NCI-H2196 (cell line): ENCODE data around the gene SLC16A13.
"Not testable (repeated sequence)": the region's sequence is repeated elsewhere in the genome, so short reads cannot be mapped to it uniquely, and the experiment has no call there.

Source experiments
- DNase-seq: peaks from one replicate; lab custom pipeline; 2025; ENCODE audit not compliant: unreplicated experiment; lab: John Stamatoyannopoulos, UW

Gene SLC16A13

DNA sequence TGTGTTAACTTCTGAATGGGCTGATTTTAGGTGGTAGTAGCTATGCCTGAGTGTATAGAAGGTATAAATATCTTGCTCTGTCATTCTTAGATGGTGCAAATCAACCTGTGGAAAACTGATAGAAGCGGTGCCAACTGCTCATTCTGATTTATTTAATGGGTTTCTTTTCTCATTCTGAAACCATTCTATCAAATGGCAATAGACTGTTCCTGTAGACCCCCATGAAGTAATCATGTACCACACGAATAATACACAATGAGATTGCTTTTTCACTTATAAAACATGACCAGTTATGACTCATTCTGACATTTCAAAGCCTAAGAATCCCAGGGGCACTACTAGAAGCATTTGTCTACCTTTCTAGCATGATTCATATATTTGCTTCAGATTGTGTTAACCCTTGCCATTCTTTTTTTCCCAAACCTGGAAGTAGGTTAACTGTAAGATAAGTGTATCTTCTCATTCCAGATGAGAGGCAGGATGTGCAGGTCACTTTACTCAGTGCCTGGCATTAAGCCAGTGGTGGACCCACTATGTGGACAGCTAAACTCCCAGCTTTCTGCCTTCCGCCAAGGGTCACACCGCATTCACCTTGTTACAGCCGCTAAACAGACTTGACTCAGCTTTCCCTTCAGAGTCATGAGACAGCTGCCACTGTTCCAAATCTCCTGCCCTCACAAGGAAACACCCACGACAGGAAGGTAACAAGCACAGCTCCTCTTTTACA is 24.5 kb downstream of the SLC16A13 start:
- DNase-seq = no peak

DNA sequence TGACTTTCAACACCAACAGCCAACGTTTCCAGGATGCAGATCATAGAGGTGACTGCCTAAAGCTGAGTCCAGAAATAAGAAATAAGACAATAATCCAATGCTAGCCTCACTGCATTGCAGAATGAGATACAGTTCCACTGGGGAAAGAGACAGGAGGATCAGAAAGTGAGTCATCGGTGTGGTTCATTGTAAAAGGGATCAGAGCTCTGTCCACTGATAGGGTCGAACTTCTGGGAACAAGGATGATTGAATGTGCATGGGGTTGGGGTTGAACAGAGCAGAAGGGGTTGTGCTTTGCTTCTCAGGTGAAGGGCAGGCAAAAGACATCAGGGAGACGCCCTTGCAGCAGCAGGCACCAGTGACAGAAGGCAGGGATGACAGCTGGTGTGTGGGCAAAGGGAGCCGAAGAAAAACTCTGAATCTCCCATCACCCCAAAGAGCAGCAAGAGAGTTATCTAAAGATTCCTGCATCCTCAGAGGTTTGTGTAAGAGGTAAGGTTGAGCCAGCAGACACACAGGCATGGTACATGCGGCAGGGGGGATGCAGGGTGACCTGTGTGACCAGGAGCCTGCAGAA is 27.8 kb downstream of the SLC16A13 start:
- DNase-seq = no peak

DNA sequence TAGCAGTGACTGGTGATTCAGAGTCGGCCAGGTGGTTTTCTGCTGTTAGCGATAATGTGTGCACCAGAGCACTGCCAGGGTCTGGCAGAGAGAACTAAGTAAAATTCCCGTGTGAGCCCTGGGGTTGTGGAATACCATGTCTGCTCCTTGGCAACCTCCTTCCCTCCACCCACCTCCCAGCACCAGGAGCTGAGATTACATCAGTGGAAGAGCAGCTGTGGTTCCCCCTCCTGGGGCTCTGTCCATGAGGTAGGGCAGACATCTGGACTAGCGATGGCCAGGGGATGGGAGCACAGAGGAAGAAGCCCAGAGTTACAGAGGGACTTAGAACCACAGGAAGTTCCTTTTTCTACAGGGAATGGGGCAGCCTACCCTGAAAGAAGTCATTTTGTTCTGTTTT is 28.4 kb downstream of the SLC16A13 start:
- no peak for DNase-seq

DNA sequence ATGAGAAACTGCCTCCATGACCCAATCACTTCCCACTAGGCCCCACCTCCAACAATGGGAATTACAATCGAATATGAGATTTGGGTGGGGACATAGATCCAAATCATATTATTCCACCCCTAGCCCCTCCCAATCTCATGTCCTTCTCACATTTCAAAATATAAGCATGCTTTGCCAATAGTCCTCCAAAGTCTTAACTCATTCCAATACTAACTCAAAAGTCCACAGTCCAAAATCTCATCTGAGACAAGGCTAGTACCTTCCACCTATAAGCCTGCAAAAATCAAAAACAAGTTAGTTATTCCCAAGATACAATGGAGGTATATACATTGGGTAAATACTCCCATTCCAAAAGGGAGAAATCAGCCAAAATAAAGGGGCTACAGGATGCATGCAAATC is 31.4 kb downstream of the SLC16A13 start:
- DNase-seq = no peak

DNA sequence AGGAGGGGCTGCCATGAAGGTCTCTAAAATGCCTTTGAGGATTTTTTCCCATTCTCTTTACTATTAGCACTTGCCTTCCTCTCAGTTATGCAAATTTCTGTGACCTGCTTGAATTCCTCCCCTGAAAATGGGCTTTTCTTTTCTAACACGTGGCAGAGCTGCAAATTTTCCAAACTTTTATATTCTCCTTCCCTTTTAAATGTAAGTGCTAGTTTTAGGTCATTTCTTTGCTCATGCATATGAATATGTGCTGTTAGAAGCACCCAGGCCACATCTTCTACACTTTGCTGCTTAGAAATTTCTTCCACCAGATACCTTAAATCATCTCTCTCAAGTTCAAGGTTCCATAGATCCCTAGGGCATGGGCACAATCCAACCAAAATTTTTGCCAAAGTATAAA is 32.5 kb downstream of the SLC16A13 start:
- DNase-seq = no peak

DNA sequence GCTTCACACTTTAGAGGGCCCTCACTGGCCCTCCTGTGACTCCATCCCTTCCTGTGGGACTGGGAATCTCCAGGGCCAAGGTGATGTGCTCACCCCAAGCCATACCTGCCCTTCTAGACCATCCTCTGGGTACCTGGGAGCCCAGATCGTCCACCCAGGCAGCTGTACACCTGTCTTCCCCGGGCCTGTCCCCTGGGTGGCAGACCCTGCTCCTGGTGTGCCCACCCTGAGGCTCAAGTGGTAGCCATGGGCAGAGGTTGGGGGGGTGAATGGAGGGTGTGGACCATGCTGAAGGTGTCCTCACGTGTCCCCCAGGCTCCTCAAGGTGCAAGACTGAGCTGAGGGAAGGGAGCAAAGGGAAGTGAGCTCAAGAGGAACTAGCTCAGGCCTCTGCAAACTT is 34.9 kb downstream of the SLC16A13 start:
- no peak for DNase-seq

DNA sequence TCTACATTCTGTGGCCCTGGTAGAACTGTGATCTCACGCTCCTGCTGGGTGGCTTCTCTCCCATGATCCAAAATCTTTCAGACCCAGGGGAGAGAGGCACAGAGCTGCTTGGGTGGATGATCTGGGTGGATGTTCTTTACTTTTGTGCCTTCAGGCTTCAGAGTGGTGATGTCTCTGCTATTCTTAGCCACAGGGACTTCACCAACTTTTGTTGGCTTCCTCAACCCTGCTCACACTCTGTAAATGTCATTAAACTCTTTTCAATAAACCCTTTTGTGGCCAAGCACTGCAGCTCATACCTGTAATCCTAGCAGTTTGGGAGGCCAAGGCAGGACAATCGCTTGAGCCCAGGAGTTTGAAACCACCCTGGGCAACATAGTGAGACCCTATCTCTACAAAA is 36.6 kb downstream of the SLC16A13 start:
- no peak for DNase-seq

DNA sequence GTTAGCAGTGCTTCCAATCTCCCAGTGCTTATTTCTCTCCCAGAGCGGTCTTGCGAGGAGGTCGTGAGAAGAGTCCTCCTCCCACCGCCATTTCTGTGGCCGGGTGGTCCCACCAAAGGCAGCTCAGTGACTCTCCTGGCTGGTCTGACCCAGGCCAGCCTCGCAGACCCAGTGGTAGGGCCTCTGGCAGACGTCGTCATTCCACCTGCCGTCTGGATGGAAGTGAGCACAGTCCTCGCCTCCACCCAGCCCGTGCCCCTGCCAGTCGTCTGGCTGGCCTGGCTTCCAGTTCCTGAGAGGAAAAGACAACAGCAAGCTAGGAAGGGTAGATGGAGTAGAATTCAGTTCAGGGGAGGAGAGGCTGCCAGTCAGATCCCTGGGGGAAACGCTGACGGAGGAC is 39.1 kb downstream of the SLC16A13 start:
- DNase-seq = no peak

DNA sequence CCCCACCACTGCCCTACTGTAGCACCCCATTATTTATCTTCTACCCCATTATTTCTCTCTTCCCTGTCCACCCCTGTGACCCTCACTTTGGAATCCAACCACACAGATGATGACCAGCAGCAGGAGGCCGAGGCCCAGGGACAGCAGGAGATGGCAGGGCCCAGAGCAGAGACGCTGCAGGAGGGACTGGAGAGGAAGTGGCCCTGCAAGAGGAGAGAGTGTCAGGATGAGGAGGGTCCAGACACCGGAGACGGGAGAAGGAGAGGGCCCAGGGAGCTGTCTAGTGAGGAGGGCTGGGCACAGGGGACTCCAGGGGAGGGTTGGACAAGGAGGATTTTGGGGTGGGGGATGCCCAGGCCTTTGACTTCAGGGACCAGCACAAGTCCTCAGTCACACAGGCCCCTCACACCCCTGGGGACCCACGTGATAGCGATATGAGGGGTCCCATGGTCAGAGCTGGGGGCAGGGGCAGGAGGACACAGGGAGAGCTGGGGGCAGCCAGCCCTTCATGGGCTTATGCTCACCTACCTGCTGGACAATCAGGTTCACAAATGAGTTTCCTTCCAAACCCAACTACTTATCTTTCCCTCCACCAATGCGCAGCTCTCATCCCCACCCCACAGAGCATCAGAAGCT is 42.2 kb downstream of the SLC16A13 start:
- DNase-seq = no peak

DNA sequence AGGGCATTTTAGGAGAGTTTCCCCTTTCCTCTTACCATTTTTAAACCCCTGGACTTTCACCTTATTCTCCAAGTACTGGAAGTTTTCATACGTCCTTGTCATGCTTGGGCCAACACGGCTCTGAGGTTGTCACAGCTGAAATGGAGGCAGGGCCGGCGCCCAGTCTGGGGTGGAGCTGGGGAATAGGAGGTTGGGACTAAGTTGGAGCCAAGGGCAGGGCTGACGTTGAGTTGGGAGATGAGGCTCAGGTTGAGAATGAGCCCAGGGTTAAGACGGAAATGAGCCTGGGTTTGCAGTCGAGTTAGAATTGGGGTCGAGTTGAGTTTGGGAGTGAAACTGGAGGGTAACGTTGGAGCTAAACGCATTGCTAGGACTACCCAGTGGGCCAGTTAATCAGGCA is 42.9 kb downstream of the SLC16A13 start:
- no peak for DNase-seq

DNA sequence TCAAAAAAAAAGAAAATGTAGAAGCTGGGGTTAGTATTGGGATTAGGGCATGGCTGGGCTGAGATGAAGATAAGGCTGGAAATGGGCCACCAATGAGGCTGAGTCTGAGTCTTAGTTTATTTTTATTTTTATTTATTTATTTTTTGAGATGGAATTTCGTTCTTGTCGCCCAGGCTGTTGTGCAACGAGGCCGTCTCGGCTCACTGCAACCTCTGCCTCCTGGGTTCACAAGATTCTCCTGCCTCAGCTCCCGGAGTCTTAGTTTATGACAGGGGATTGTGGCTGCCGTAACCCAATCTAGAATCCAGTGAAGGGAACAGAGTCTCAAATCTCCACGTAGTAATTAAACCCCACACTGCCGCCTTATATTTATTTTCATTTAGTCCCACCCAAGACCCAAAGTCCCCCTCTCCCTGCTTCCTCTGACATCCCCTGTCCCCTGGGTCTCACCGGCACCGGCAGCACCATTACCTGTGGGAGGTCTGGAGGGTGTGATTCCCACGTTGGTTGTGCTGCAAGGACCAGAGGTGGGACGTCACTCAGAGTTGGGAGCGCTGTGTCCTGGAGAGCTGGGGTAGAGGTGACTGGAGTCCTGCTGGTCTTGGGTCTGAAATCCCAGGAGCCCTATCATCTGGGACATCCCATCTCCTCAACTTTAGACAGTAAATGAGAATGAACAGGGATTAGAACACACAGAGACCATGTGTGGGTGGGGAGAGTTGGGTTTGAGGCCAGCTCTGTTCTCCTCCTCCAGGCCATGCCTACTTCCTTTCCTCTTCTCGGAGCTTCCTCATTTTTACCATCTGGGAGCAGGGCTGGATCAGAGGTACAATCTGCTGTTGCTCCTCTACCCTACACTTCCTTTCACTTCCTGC is 44.0 kb downstream of the SLC16A13 start, which contains the start of gene CLEC10A:
TSS of gene CLEC10A (minus strand) at position 671 of the 875 bp plus-strand sequence. CDS start 1,439 bp downstream, outside the sequence.
- DNase-seq = no peak

DNA sequence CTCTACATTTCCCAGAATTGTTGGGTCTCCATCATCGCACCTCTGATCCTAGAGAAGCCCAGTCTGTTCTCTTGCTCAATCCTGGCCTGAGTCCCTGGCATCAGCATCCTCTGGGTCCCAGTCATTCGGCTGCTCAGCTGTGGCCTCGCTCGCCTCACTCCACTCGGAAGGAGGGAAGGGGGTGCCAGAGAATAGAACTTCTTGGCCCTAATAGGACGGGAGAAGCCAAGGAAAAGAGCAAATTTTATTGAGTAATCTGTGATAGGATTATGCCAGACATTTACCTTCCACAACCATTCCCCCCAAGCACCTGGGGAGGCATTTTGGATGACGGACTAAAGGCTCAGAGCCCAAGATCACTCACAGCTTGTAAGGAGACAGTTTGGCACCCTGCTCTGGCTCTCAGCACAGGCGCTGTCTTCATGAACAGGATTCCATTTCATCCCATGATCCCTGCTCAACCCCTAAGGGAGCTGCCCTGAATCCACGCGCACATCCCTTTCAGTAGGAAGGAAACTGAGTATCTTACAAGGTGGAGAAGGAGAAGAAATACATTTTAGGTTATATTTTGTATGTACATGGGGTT is 44.7 kb downstream of the SLC16A13 start:
- DNase-seq = no peak

DNA sequence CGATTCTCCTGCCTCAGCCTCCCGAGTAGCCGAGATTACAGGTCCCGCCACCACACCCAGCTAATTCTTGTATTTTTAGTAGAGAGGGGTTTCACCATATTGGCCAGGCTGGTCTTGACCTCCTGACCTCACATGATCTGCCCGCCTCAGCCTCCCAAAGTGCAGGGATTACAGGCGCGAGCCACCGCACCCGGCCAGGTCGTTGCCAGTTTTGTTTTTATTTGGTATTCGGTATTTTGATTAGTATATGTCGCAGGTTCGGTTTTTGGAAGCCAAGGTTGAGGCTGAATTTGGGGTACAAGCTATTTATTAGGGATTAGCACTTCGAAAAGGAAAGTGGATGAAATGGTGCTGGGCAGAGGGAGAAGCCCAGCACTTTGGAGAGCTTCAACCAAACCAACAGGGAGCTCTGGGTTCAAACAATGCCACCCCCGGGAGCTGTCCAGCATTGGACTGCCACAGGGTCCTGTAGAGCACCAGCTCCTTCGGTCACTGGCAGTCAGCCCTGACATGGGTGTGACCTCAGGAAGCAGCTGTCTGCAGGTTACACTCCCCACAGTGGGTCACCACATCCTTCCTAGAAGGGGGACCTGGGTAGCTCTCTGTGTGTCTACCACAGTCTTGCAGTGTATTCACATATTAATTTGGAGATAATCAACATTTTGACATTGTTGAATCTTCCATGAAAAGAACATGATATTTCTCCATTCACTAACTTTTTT is 45.7 kb downstream of the SLC16A13 start:
- no peak for DNase-seq

DNA sequence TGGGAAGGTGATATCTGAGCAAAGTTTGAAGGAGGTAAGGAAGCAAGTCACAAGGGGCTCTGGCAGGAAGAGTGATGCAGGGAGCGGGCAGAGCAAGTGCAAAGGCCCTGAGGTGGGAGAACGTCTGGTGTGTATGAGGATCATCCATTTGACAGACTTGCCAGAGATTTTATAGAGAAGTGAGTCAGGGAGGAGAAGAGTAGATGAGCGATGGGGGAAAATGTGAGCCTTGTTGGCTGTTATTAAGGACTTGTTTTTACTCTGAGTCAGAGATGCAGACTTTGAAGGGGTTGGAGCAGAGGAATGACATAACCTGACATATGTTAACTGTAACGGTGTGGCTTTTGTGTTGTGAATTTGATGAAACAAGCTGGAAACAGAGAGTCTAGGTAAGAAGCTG is 47.8 kb downstream of the SLC16A13 start:
- DNase-seq = no peak

DNA sequence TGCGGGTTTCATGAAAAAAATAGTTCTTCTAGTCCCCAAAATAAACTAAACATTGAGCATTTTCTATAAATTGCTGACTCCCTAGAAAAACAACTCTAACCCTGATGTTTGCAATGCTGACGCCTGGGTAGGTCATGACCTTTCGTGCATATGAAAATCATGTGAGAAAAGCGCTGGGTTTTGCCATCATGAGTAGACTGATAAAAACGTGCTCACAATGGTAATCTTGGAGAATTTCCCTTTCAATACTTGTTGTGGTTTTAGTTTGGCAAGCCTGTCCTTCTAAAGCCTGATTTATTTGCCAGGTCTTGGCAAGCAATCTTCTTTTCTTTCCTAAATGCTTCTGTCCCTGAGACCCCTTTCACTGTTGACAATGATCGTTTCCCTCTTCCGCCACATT is 48.3 kb downstream of the SLC16A13 start:
- DNase-seq = no peak

DNA sequence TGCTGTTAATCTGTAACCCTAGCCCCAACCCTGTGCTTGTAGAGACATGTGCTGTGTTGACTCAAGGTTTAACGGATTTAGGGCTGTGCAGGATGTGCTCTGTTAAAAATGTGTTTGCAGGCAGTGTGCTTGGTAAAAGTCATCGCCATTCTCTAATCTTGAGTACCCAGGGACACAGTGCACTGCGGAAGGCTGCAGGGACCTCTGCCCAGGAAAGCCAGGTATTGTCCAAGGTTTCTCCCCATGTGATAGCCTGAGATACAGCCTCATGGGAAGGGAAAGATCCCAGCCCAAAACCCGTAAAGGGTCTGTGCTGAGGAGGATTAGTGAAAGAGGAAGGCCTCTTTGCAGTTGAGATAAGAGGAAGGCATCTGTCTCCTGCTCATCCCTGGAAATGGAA is 52.6 kb downstream of the SLC16A13 start:
- DNase-seq = not testable (repeated sequence)

DNA sequence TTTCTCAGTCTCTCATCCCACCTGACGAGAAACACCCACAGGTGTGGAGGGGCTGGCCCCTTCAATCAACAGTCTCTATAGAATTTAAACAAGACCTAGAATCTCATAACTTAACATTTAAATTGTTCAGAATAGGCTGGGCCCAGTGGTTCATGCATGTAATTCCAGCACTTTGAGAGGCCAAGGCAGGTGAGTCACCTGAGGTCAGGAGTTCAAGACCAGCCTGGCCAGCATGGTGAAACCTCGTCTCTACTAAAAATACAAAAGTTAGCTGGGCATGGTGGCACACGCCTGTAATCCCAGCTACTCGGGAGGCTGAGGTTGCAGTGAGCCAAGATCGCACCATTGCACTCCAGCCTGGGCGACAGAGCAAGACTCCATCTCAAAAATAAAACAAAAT is 53.8 kb downstream of the SLC16A13 start:
- not testable (repeated sequence) for DNase-seq
